HG02884 (cell line): Measurements from ENCODE around the gene FMN1.

Experiments
- ATAC-seq: cut with Tn5 transposase; IDR thresholded peaks from one replicate; pipeline ENCODE4 v1.9.1; 2021; ENCODE audit warnings: mild to moderate bottlenecking, moderate library complexity; ENCODE audit not compliant: unreplicated experiment

FMN1 gene

DNA sequence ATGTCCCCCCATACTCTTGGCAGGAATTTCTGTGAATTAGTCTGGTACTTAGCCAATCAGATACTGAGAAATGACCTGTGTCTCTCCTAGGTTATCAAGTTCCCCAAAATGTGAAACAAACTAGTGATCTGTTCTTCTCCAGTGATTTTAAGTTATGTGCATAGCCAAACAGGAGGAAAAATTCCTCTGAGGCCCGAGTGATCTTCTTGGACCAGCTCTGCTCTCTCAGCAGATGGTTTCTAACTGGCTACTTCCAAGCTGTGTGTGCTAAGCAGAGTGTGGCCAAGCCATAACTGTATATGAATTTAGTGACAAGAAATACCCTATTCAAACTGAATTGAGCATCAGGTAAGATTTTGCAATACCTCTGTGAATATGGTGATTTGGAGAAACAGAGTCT lies 387.2 kb downstream of the FMN1 start:
- ATAC-seq = no peak

DNA sequence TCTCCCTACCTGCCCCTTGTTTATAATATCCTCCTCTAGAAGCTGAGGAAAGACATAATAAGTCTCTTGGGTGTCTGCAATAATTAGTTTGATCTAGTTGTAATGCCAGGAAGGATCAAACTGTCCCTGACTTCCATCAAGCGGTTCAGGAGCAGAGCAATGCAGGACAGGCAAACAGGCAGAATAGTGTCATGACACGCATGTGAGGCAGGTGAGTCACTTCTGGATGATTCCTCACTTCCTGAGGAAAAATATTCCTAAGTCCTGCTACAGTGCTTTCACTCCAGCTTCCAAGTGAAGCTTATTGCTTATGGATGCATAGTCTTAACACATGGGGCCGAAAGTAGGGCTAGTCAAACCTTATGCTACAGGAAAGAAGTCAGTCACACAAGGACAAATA lies 390.9 kb downstream of the FMN1 start:
- no peak for ATAC-seq

DNA sequence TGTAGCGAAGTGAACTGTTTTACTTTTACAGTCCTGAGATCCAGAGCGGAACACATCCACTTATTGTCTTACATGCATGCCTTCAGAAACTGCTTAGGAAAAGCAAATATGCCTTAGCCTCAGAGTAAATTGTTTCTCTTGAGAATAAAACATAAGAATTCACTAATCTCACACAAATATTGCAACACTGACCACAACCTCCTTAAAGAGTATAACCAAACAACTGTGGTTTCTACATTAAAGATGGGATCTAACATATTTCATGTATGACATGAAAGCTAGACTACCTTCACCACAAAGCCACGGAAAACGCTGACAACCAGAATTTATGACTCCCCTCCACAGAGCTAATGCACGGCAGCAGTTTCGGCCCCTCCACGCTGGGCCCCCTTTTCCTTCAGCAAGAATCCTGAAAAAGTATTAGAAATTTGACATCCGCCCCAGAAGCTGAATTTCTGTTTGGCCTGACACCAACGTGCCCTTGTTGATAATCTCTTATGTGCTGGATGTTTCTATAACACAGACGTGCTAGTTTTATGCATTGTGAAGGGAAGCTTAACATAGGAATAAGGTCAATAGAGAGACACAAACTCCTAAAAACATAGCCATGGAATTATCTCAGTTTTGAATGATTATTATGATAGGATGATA lies 392.1 kb downstream of the FMN1 start:
- no peak for ATAC-seq

DNA sequence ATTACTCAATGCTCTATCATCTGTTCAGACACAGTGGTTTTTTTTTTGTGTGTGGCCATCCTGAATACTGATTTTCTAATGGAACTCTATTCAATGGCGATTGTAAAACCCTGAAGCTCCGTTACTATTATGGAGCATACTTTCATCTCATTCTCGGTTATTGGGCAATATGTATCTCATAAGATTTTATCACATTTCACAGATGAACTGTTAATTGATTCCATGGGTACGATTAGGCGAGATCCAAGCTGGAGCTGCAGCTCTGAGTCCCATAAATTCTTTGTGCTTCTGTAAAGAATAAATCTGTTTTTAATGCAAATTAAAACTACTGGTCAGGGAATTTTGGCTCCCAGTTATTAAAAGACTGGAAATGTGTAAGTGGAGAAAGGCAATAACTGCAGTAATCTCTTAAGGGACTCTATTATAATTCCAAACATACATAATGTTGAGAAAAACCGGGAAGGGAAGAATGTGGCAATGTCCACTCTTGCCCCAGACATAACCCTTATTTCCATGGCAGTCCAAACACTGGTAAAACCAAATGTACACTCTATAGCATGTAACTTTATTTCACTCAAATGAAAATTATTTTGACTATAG lies 394.5 kb downstream of the FMN1 start:
- ATAC-seq = no peak

DNA sequence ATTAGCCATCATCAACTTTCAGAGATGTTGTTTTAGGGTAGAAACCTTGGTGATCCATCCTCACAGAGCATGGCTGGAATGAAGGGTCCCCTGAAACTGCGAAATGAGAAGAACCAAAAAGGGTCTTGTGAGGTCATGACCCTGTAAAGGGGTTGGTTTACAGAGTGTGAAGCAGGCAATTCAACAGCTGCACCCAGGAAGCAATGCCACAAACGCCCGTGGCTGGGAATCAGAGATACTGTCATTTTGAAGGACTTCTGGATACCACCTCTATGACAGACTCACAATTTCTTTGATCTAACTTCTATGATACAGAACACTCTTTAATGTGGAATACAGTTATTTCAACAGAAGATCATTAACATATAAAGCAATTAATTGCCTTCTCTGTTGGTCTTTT lies 397.7 kb downstream of the FMN1 start:
- no peak for ATAC-seq

DNA sequence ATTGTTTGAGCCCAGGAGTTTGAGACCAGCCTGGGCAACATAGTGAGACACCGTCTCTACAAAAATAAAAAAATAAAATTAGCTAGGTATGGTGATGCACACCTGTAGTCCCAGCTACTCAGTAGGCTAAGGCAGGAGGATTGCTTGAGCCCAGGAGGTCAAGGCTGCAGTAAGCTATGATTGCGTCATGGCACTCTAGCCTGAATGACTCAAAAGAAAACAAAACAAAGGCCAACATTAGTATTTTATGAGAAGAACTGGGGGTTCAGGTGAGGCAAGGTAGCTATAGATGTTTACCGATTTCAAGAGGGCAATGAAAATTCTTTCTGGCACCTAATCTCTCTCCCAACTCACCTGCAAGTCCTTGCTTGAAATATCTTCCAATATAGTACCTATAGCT lies 399.5 kb downstream of the FMN1 start:
- ATAC-seq = no peak

DNA sequence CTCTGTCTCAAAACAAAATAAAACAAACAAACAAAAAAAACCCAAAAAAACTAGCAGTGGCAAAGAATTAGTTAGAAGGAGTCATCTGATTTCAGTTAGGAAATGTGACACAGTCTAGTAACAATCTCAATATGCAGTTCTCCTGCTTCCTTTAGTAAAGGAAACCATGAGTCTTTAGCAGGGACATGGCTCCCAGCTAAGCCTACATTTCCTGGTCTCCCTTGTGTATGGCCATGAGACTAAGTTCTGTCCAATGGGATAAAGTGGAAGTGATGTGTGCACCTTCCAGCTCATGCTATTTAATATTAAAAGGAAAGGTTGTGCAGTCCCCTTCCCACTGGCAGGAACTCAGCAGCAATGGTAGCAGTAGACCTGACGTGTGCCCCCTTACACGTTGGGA lies 402.1 kb downstream of the FMN1 start:
- ATAC-seq = no peak

DNA sequence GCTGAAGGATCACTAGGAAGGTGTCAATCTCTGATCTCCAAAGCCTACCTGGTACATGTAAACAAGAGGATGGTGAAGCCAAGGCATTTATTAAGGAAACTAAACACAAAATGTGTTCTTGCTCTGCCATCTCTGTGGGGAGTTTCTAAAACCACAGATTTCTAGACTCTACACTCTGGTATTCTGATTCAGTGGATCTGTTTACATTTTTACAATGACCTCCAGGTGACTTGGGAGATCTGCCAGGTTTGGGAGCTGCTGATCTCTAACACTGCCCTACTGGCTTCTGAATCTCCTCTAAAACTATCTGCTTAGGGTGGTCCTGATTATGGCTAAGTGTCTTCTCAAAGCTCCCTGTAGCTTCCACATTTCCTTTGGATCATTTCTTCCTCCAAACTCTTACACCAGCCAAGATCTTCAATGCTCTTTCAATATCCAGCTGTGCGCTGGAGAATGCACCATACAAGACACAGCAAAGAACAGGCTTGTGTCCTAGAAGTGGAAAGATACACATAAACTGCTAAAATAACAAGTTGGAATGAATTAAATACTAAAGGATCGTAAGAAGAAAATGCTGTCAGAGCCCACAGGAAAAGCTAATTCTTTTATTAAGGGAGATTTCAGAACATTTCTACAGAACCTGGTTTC lies 404.0 kb downstream of the FMN1 start:
- no peak for ATAC-seq

DNA sequence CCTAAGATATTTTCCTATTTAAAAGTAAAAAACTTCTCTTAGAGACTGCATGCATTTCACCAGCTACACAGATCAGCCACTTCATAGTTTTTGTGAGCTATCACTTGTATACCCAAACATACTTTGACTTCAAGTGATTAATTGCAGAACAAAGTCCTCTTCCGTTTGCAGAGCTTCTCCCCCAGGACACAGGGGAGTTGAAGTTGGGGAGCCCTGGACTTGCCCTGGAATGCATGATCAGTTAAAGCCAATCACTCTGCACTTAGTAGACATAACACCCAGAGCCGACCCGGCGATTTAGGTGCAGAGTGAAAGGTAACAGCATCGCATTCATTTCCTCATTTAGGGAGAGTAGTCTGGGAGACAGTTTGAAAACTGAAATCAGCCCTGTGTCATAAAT lies 406.6 kb downstream of the FMN1 start:
- no peak for ATAC-seq

DNA sequence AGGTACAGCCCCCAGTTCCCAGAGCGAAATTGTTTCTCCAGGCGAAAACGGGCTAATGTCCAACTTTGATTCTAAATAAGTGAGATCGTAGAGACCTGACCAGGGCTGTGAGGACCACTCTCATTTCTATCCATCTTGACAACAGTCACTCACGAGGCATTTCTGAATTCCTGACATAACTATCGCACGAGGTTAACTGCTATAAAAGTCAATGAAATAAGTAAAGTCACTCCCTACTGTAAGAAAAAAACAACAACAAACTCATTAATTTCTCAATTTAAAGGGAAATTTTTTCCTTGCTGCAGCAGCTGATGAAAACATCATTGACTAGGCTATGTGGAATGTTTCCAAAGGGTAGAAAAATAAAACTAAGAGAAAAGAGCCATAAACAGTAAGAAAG lies 407.6 kb downstream of the FMN1 start:
- no peak for ATAC-seq

DNA sequence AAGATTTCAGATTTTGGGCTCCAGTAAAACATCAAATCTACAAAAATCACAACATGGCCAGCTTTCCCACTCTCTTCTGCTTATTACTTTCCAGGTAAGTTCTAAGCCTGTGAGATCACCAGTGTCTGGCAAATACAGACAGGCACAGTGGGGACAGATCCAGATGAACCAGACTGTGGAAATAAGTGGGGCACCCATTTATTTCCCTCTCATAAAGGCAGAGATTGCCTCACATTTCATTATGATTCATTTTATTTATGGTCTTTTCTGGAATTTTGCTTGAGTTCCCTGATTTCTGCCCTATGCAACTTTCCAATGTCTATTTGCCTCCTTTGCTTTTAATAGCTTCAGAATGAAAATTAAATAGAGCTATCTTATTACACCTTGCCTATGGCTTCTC lies 409.9 kb downstream of the FMN1 start:
- no peak for ATAC-seq

DNA sequence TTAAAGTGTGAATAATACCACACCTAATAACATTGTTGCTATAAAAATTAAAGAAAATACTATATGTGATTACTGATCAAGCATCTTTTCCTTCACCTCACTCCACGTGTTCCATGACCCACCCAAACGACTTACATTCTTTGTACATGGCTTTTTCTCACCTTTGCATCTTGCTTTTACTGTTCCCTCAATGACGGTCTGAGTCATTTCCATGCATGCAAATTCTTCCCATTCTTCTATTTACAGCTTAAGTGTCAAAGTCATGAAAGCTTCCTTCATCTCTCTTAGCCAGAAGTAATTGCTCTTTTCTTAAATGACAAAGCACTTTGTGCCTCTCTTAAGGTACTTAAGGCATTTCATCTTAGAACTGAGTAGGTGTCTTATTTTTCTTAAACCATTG lies 412.7 kb downstream of the FMN1 start:
- ATAC-seq = no peak

DNA sequence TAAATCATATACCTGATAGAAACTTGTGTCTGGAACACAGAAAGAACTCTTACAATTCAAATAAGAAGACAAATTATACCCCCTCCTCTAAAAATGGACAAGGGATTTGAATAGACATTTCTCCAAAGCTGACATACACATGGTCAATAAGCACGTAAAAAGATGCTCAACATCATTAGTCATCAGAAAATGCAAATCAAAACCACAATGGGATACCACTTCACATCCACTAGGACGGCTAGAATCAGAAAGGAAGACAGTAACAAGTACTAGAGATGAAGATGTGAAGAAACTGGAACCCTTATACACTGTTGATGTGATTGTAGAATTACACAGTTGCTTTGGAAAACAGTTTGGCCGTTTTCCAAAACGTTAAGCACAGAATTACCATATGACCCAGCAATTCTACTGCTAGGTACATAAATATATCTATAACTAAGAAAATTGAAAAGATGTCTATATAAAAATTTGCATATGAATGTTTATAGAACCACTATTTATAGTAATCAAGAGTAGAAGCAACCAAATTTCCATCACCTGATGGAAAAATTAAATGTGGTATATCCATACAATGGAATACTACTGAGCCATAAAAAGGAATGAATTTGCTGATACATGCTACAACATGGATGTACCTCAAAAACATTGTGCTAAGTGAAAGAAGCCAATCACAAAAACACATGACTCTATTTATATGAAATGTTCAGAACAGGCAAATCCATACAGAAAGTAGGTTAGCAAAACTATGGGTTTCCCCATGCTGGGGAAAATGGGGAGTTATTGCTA lies 415.9 kb downstream of the FMN1 start:
- no peak for ATAC-seq

DNA sequence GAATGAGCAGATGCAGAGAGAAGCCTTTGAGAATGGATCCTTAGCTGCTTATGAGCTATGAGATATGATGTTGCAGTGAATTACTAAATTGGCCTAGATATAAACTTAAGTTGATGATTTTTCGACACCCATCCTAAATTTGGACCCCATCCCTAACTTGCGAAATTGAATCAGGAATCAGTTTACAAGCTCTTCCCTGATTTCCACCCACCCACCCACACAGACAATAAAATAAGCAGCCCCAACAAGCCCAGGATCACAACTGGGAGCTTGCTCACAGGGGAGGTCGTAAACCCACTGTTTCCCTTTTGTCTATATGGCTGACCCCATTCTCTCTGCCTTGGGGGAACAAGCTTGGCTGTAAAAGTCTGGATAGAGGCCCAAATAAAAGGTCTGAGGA lies 419.4 kb downstream of the FMN1 start:
- ATAC-seq = no peak

DNA sequence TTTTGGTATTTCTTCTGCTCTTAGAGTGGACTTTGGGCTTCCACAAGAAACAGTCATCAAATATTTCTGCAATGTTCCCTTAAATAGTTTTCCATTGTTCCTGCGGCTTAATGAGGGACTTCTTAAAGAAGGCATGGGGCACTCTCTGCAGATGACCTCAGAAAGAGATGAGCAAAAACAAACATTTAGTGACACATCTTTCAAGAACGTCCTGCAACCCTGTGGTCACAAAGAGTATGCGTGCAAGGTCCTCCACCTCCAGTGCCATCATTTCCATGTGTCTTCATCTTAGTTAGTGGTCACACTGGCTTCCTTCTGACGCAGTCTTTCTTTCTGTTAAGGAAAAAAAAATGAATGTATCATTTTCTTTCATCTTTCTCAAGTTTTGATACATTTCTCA lies 420.5 kb downstream of the FMN1 start:
- ATAC-seq = no peak

DNA sequence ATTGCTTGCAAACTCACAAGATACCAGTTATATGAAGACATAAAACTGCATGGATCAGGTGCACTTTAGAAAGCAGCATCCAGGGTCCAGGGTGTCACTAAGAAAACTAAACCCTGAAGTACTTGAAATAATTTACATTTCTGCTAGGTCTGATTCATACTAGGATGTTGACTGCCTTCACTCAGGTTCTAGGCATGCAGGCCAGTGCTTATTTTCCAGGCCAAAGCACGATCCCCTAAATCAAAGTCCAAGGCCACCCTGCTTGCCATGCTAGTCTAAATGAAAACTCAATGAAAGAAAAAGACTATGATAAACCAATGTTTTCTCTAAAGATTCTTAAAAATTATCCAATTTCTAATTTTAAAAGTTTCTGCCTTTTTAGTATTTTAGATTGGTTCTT lies 427.3 kb downstream of the FMN1 start:
- ATAC-seq = no peak

DNA sequence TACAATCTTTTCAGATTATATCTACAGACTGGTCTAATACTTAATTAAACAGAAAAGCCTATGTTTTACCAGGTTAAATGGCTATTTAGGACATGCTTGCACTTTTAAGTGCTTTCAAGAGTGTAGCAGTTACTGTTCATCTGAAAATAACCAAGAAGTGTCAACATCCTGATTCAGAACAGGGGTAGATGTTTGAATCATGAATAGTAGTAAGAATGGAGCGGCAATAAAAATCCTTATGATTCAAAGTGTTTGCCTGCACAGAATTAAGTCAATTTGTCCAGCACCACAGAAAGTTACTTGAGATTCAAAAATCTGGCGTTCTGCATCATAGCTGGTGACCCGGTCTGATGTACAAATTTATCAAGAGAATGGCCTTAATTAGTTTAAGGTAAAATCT lies 428.4 kb downstream of the FMN1 start:
- ATAC-seq = no peak

DNA sequence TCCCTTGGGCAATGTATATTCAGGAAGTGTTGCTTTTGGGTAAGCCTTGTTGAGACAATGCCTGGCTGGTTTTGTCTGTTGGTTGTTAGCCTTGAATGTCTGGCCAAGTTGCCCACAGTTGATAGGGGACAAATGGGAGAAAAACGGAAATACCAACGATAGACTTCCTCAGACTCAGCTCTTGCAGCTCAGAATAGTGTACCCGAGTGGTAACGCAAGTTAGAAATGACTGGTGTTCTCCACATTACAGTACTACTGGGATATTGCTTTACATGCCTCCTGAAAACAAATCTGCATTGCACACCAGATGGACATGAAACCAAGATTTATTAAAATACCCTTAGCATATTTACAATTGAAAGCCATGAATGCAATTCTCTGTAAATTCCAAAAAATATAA lies 429.3 kb downstream of the FMN1 start:
- no peak for ATAC-seq

DNA sequence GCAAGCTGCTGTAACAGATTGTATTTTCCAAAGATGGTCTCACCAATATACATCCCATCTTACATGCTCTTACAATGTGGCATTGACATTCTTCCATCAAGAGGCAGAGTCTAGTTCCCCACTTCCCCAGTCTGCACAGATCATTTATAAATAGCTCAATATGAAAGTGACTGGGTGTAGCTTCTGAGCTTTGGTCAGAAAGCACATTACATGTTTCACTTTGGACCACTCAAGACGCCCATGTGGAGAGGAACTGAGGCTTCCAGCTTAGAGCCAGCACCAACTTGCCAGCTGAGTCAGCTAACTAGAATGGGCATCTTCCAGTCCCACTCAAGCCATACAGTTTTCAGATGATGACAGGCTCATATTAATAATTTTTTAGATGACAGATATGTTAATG lies 431.2 kb downstream of the FMN1 start:
- ATAC-seq = no peak

DNA sequence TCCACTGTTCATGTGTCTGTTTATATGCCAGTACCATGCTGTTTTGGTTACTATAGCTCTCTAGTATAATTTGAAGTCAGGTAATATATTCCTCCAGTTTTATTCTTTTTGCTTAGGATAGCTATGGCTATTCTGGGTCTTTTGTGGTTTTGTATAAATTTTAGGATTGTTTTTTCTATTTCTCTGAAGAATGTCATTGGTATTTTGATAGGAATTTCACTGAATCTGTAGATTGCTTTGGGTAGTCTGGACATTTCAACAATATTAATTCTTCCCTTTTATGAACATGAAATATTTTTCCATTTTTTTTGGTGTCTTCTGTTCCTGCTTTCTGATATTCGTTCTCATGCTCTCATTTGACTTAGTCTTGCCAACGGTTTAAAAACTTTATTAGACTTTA lies 437.1 kb downstream of the FMN1 start:
- no peak for ATAC-seq

DNA sequence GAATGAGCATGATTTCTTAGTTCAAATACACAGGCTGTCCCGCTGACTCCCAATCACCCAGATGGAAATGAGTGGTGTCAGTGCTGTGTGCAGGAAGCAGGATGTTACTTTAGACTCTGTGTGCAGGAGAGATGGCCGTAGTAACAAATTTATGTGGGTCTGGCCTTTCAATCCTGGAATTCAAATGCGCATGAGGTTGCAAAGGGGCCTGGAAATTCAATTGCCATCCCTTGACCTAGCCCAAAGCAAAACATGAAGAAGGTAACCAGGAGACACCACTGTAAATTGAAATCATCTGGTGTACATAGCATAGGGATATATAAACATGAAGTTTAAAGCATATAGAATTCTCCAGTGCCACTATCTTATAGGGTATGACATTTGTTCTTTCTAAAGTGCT lies 443.5 kb downstream of the FMN1 start:
- no peak for ATAC-seq

DNA sequence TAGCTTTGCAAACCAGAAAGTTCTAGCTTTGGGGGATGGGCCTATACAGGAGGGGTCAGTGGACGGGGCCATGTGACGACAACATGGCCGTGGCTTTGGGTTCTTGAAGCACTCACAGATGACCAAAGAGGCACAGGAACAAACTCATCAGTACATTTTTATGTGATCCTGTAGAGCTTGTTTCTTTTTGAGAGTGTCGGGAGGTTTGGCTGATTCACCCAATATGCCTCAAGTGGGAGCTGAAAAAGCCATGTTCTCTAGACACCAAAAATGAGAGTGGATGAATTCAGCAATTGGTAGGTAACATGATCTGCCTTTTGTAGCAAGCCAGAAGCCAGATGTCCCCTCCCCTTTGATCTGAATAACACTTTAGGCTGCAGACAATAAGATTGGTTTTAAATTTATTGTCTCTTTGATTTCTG lies 446.6 kb downstream of the FMN1 start:
- no peak for ATAC-seq
